Stomach (tissue), 9 donors: Measurements from ENCODE around the gene SEL1L2. TPM values are rescaled to one million over a fixed set of nuclear protein-coding genes. Genes with fewer than 3 reads are reported as not detected.

Experiments used
- DNase-seq, 2 donors: peaks; one replicate each; pipeline versions ENCODE4 v3.0.0 to v3.0.0-alpha.2; 2013 to 2019
- H3K27ac ChIP-seq, 5 donors: fragments of 200-600 bp in 4 of 5; sonication (generic) in 4 of 5; one replicate each; pipeline ENCODE4 v1.5.1; 2013 to 2019; ENCODE audit warnings: mild to moderate bottlenecking in 1 of 5, moderate library complexity in 1 of 5
- H3K27me3 ChIP-seq, 3 donors: fragments of 200-600 bp; sonication (generic); one replicate each; pipeline ENCODE4 v1.5.1; 2017 to 2019; ENCODE audit warnings: mixed run types in 1 of 3
- H3K36me3 ChIP-seq, 4 donors: fragments of 200-600 bp; sonication (generic); 1 replicate in 3 of 4; 2 replicates in 1 of 4; pipeline ENCODE4 v1.5.1; 2016 to 2019
- H3K4me1 ChIP-seq, 4 donors: fragments of 200-600 bp; sonication (generic); one replicate each; pipeline ENCODE4 v1.5.1; 2016 to 2019
- H3K4me3 ChIP-seq, 4 donors: fragments of 200-600 bp; sonication (generic) in 3 of 4; one replicate each; pipeline ENCODE4 v1.5.1; 2016 to 2019; ENCODE audit warnings: mild to moderate bottlenecking in 1 of 4
- H3K9me3 ChIP-seq, 4 donors: fragments of 200-600 bp; sonication (generic); one replicate each; pipeline ENCODE4 v1.5.1; 2016 to 2019
- EP300 ChIP-seq: sonication (generic); formaldehyde crosslinking; IDR thresholded peaks from one replicate; pipeline ENCODE4 v1.6.1; 2017; ENCODE audit warnings: antibody characterized with exemption
- POLR2A ChIP-seq, 4 donors: fragments of 450-650 bp; IDR thresholded peaks; one replicate each; pipeline ENCODE4 v1.6.1; 2016; ENCODE audit warnings: antibody characterized with exemption in 4 of 4, control low read depth in 2 of 4, mild to moderate bottlenecking in 1 of 4, moderate library complexity in 1 of 4
- POLR2AphosphoS5 ChIP-seq, 3 donors: sonication (generic); formaldehyde crosslinking; IDR thresholded peaks; one replicate each; pipeline ENCODE4 v1.6.1; 2016; ENCODE audit warnings: antibody characterized with exemption in 3 of 3
- WGBS, 5 donors: extraction: QIAGEN DNeasy Blood & Tissue Kit in 3 of 5; methylation state at CpG; one replicate each; pipeline versions ENCODE4 v1.1.5 to v1.1.7; 2013 to 2018; 5-methylcytosine and 5-hydroxymethylcytosine counted together
- intact Hi-C: fragments of 100-400 bp; cut with DNase I; formaldehyde crosslinking; loops from one replicate; pipeline ENCODE4 v1.15.1; 2023; ENCODE audit warnings: low total_unique reads
- polyA plus RNA-seq, 3 donors: library from polyadenylated mRNA; stranded (reverse); fragments of 200-250 nt; gene quantifications; one replicate each; pipeline ENCODE4 v1.2.3, GENCODE V29; 2013
- total RNA-seq, 5 donors: library from RNA; depleted of rRNA; stranded (reverse); fragments of >200 nt; gene quantifications; one replicate each; pipeline versions ENCODE4 v1.1.0 to v1.2.3, GENCODE V29; 2014 to 2016
- TF ChIP-seq, protein P1 (sequence below), 7 experiments: fragments of 450-650 bp in 4 of 7; fragments of 200-600 bp in 3 of 7; sonication (generic) in 3 of 7; IDR thresholded peaks; one replicate each; pipeline ENCODE4 v1.5.1; 2016 to 2019; ENCODE audit warnings: antibody characterized with exemption in 7 of 7, control low read depth in 2 of 7, mild to moderate bottlenecking in 1 of 7
- donor health status: healthy with polysubstance abuse.
- donor health status: Bipolar disorder and iron deficiency.
- donor health status: healthy.

SEL1L2 gene
- total and polyA plus RNA-seq, 8 donors, result 2.2 TPM; not detected in 7

DNA sequence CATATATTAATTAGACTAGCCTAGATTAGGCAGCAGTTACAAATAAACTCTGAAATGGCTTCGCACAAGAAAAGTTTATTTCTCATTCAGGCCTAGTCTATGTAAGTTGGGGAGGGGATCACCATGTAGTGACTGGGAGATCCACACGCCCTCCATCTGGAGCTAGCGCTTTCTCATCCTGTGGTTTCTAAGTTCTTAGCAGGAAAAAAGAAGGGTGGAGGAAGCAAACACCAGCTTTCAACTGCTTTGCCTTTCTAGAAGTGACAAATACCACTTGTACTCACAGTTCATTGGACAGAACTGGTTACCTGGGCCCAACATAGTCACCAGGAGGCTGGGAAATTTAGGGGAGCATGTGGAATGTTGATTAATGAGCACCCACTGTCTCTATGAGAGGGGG is 158.9 kb downstream of the SEL1L2 start:
- WGBS, 5 donors, result 73 to 87% (median 78%) methylated on average over 3 of the region's 3 CpGs
- H3K4me1 ChIP-seq, result no peaks in the 10 kb centered on the region
- H3K36me3 ChIP-seq, result no peaks in the 10 kb centered on the region
- DNase-seq, result no peak
- no peak overlapping the region for H3K27ac ChIP-seq
- no peaks in the 10 kb centered on the region for H3K27me3 ChIP-seq
- no peaks in the 10 kb centered on the region for H3K9me3 ChIP-seq
- intact Hi-C loops, result no loop called here
- no peak overlapping the region for H3K4me3 ChIP-seq
- TF ChIP-seq EP300 (no peak), POLR2A (IDR thresholded peaks at IDR 0.05) (no peak), POLR2AphosphoS5 (IDR thresholded peaks at IDR 0.05) (no peak)
- TF ChIP-seq, protein P1, sequence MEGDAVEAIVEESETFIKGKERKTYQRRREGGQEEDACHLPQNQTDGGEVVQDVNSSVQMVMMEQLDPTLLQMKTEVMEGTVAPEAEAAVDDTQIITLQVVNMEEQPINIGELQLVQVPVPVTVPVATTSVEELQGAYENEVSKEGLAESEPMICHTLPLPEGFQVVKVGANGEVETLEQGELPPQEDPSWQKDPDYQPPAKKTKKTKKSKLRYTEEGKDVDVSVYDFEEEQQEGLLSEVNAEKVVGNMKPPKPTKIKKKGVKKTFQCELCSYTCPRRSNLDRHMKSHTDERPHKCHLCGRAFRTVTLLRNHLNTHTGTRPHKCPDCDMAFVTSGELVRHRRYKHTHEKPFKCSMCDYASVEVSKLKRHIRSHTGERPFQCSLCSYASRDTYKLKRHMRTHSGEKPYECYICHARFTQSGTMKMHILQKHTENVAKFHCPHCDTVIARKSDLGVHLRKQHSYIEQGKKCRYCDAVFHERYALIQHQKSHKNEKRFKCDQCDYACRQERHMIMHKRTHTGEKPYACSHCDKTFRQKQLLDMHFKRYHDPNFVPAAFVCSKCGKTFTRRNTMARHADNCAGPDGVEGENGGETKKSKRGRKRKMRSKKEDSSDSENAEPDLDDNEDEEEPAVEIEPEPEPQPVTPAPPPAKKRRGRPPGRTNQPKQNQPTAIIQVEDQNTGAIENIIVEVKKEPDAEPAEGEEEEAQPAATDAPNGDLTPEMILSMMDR (IDR thresholded peaks at IDR 0.05), result no peak

DNA sequence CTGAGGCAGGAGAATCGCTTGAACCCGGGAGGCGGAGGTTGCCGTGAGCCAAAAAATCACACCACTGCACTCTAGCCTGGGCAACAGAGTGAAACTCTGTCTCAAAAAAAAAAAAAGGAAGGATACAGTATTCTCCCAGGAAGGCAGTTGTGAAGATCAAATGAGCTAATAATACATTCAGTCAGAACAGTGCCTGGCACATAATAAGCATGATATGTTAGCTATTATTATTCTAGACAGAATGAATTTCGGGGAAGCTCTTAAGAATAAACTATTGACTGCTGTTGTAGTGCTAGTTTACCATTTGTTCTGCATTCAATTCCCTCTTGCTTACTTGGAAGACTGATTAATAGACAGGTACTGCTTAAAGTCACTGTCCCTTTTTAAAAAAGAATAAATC is 164.9 kb downstream of the SEL1L2 start:
- Histone ChIP-seq H3K9me3 (no peaks in the 10 kb centered on the region), H3K27ac (no peak overlapping the region), H3K27me3 (no peaks in the 10 kb centered on the region), H3K4me1 (no peaks in the 10 kb centered on the region), H3K36me3 (no peaks in the 10 kb centered on the region), H3K4me3 (no peak overlapping the region)
- no peak for DNase-seq
- intact Hi-C loops, result no loop called here
- TF ChIP-seq, protein P1 (IDR thresholded peaks at IDR 0.05), result no peak
- TF ChIP-seq EP300, result no peak
- TF ChIP-seq POLR2AphosphoS5 (IDR thresholded peaks at IDR 0.05), result no peak
- TF ChIP-seq POLR2A (IDR thresholded peaks at IDR 0.05), result no peak
- WGBS, 5 donors, result 81 to 95% (median 91%) methylated on average over 4 to 5 of the region's 5 CpGs

DNA sequence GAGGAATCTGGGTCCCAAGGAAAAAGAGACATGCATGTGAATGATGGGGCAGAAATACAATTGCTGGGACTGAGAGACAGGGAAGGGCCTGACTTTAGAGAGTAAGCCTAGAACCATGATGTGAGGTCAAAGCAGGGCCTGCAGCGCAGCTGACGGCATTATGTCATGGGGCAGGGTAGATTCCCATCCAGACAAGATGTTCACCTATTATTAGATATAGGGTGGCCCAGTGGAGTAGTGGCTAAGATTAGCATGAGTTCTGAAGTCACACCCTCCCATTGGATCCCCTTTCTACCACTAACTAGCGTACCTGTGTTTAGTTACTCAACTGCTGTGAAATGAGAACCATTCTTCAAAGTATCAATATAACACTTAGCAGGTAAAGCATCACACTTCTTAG is 166.0 kb downstream of the SEL1L2 start:
- WGBS, 5 donors, result 91 to 97% (median 95%) methylated on average over 3 of the region's 3 CpGs
- H3K9me3 ChIP-seq, result no peaks in the 10 kb centered on the region
- no peak overlapping the region for H3K4me3 ChIP-seq
- no peak overlapping the region for H3K27ac ChIP-seq
- DNase-seq, result no peak
- TF ChIP-seq POLR2A (IDR thresholded peaks at IDR 0.05) (no peak), EP300 (no peak), POLR2AphosphoS5 (IDR thresholded peaks at IDR 0.05) (no peak)
- TF ChIP-seq, protein P1 (IDR thresholded peaks at IDR 0.05), result no peak
- no peaks in the 10 kb centered on the region for H3K27me3 ChIP-seq
- H3K4me1 ChIP-seq, result no peaks in the 10 kb centered on the region
- H3K36me3 ChIP-seq, result no peaks in the 10 kb centered on the region
- intact Hi-C loops, result no loop called here

DNA sequence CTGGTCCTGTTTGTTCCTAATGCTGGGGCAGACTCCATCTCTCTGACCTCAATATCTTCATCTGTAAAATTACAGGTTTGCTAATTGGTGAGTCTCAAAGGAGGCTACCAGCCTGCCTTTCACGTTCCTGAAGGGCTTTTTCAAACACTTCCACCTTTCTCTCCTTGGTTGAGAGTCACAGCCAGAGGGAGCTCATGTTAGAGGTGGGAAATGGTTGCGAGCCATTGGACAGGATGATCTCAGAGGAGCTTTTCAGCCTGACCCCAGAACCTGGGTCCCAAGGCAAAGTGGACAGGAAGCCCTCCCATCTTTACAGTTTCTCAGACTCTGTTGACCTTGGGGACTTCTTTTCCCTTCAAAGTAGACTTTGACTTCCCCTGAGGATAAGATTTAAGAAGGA is 168.0 kb downstream of the SEL1L2 start:
- DNase-seq, result no peak
- H3K36me3 ChIP-seq, result peaks cover 5 to 13% (median 12%) of the 10 kb centered on the region in 4 donors
- TF ChIP-seq EP300 (no peak), POLR2A (IDR thresholded peaks at IDR 0.05) (no peak), POLR2AphosphoS5 (IDR thresholded peaks at IDR 0.05) (no peak)
- TF ChIP-seq, protein P1 (IDR thresholded peaks at IDR 0.05), result no peak
- peaks cover 0 to under 1% (median 0%) of the 10 kb centered on the region in 4 donors for H3K4me1 ChIP-seq
- WGBS, 5 donors, result 56 to 72% (median 64%) methylated on average over 2 of the region's 2 CpGs
- no peaks in the 10 kb centered on the region for H3K27me3 ChIP-seq
- intact Hi-C loops, result no loop called here
- no peak overlapping the region for H3K27ac ChIP-seq
- no peaks in the 10 kb centered on the region for H3K9me3 ChIP-seq
- no peak overlapping the region for H3K4me3 ChIP-seq
